ENCODE data around the gene WASHC2C.
"Not testable (repeated sequence)": the region's sequence is repeated elsewhere in the genome, so short reads cannot be mapped to it uniquely, and the experiment has no call there.

Gene WASHC2C

GRCh38 chr10:45771757-45772461 is 44.8 kb downstream of the WASHC2C start:
- H3K36me3 ChIP-seq (ENCODE audit: insufficient read depth, low read length); H3K27ac ChIP-seq (ENCODE audit: low read depth, low read length); H3K9ac ChIP-seq (ENCODE audit: low read depth, low read length); H3K4me1 ChIP-seq (ENCODE audit: insufficient read depth, low read length); H3K9me3 ChIP-seq (ENCODE audit: insufficient read depth, low read depth, low read length); H3K4me3 ChIP-seq (ENCODE audit: low read length); H3K27me3 ChIP-seq (ENCODE audit: insufficient read depth, low read length): not testable (repeated sequence)
- 96% methylated on average over 3 of the region's 7 CpGs for WGBS

- H3K9me3 ChIP-seq (ENCODE audit: insufficient read depth, low read depth, low read length); H3K27ac ChIP-seq (ENCODE audit: low read depth, low read length); H3K4me3 ChIP-seq (ENCODE audit: low read length); H3K9ac ChIP-seq (ENCODE audit: low read depth, low read length); H3K27me3 ChIP-seq (ENCODE audit: insufficient read depth, low read length); H3K4me1 ChIP-seq (ENCODE audit: insufficient read depth, low read length): not testable (repeated sequence)
- H3K36me3 ChIP-seq (ENCODE audit: insufficient read depth, low read length) = peaks cover 18% of the 10 kb centered on the region
- no CpG with 5 or more reads among the region's 1 CpG for WGBS
These were observed 59.2 kb downstream of the WASHC2C start for GRCh38 chr10:45786217-45786616.

DNA sequence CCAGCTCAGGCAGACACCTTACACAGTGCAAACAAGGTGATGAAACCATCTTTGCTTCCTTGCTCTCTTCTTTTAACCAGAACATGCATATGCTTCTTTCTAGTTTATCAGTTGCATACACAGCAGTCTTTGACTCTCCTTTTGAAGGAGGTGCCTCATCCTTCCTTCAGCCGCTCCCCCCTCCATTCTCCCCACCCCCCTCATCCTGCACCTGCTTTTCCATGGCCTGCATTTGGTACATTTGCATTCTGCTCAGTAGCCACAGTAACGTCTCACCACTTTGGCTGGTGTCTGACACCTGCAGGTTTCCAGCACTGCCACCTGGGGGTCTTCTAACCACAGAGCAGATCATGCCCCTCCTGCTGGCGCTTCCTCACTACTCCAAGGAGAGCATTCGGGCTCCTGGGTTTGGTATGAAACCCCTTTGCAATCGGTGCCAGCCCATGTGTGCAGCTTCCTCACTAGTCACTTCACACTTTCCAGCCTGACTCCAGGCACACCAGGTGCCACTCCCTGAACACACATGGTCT is 60.2 kb downstream of the WASHC2C start:
- not testable (repeated sequence) for H3K27ac ChIP-seq (ENCODE audit: low read depth, low read length)

GRCh38 chr10:45789991-45790390 is 62.9 kb downstream of the WASHC2C start:
- not testable (repeated sequence) for H3K27me3 ChIP-seq (ENCODE audit: insufficient read depth, low read length); H3K9me3 ChIP-seq (ENCODE audit: insufficient read depth, low read depth, low read length); H3K4me3 ChIP-seq (ENCODE audit: low read length); H3K4me1 ChIP-seq (ENCODE audit: insufficient read depth, low read length); H3K9ac ChIP-seq (ENCODE audit: low read depth, low read length); H3K27ac ChIP-seq (ENCODE audit: low read depth, low read length)
- 93% methylated on average over 7 of the region's 8 CpGs for WGBS
- H3K36me3 ChIP-seq (ENCODE audit: insufficient read depth, low read length) = peaks cover 18% of the 10 kb centered on the region

More for the DNA sequence above, 60.2 kb downstream of the WASHC2C start:
- 54% methylated on average over 1 of the region's 5 CpGs for WGBS
- not testable (repeated sequence) for H3K9ac ChIP-seq (ENCODE audit: low read depth, low read length); H3K27me3 ChIP-seq (ENCODE audit: insufficient read depth, low read length); H3K4me3 ChIP-seq (ENCODE audit: low read length); H3K9me3 ChIP-seq (ENCODE audit: insufficient read depth, low read depth, low read length); H3K4me1 ChIP-seq (ENCODE audit: insufficient read depth, low read length)
- peaks cover 23% of the 10 kb centered on the region for H3K36me3 ChIP-seq (ENCODE audit: insufficient read depth, low read length)

DNA sequence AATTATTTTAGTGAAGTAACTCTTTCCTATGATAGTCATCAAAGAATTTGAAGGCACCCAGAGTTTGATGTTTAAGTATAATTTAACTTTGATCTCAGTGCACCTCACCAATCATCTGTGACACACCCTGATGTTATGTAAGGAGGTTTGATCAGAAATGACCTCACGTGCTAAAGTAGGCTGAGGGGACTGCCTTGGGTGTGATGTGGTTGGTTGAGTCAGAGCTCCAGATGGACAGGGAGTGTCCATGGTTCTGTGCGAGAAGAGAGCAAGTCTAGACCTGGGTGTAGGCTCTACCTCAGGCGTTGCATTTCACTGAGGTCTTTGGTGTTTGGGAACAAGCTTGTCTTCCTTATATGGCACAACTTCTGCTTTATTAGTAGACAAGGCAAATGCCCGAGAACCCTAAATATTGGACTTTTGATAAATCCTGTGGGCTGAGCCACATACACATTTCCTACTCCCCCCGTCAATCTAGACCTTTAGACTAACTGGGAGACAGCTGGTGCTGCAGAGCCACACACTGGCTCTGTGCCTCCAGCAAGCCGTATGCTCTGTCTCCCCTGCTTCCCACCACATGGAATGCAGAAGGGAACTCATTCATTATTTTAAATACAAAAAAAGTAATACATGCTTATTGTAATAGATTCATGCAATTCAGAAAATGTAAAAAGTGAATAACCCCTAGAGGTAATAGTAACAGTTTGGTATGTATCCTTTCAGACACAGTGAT is 63.8 kb downstream of the WASHC2C start:
- peaks cover 14% of the 10 kb centered on the region for H3K36me3 ChIP-seq (ENCODE audit: insufficient read depth, low read length)
- WGBS = 97% methylated on average over 3 of the region's 6 CpGs
- H3K9ac ChIP-seq (ENCODE audit: low read depth, low read length); H3K4me3 ChIP-seq (ENCODE audit: low read length); H3K9me3 ChIP-seq (ENCODE audit: insufficient read depth, low read depth, low read length); H3K27me3 ChIP-seq (ENCODE audit: insufficient read depth, low read length); H3K4me1 ChIP-seq (ENCODE audit: insufficient read depth, low read length); H3K27ac ChIP-seq (ENCODE audit: low read depth, low read length): not testable (repeated sequence)

- not testable (repeated sequence) for H3K27me3 ChIP-seq (ENCODE audit: insufficient read depth, low read length); H3K36me3 ChIP-seq (ENCODE audit: insufficient read depth, low read length); H3K4me3 ChIP-seq (ENCODE audit: low read length); H3K4me1 ChIP-seq (ENCODE audit: insufficient read depth, low read length); H3K9me3 ChIP-seq (ENCODE audit: insufficient read depth, low read depth, low read length); H3K9ac ChIP-seq (ENCODE audit: low read depth, low read length); H3K27ac ChIP-seq (ENCODE audit: low read depth, low read length)
- WGBS = 67% methylated on average over 2 of the region's 2 CpGs
These were observed 67.7 kb downstream of the WASHC2C start for GRCh38 chr10:45794761-45795160.

DNA sequence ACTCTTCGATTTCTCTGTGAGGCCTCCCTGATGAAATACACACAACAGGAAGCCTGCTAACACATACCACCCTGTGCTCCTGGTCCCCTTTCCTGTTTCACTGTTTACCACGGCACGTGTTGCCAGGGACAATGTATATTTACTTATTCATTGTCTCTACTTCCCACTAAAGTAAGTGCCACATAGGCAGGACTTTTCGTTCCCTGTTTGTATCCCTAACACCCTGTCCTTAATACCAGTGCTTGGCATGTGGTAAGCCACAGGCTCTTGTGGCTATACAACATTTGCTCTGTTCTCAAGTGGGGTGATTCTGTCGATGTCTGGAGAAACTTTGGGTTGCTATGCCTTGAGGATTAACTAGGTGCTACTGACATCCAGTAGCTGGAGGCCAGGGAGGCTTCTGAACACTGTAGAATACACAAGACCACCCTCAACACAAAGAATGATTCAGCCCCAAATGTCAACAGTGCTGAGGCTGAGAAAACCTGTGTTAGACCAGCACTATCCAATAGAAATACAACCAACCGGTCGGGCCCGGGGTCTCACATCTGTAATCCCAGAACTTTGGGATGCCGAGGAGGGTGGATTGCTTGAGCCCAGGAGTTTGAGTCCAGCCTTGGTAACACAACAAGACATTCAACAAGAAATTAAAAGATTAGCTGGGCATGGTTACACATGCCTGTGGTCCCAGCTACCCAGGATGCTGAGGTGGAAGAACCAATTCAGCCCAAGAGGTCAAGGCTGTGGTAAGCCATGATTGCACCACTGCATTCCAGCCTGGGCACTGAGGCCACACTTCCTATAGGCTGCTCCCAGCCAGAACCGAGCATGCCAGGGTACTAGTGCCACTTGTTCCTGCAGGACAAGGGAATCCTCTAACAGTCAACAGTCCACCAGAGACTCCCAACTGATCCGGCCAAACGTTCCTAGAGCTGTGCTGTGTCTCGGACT is 76.3 kb downstream of the WASHC2C start:
- not testable (repeated sequence) for H3K36me3 ChIP-seq (ENCODE audit: insufficient read depth, low read length); H3K9me3 ChIP-seq (ENCODE audit: insufficient read depth, low read depth, low read length); H3K27ac ChIP-seq (ENCODE audit: low read depth, low read length); H3K4me3 ChIP-seq (ENCODE audit: low read length); H3K4me1 ChIP-seq (ENCODE audit: insufficient read depth, low read length); H3K9ac ChIP-seq (ENCODE audit: low read depth, low read length); H3K27me3 ChIP-seq (ENCODE audit: insufficient read depth, low read length)
- WGBS = 93% methylated on average over 13 of the region's 13 CpGs

DNA sequence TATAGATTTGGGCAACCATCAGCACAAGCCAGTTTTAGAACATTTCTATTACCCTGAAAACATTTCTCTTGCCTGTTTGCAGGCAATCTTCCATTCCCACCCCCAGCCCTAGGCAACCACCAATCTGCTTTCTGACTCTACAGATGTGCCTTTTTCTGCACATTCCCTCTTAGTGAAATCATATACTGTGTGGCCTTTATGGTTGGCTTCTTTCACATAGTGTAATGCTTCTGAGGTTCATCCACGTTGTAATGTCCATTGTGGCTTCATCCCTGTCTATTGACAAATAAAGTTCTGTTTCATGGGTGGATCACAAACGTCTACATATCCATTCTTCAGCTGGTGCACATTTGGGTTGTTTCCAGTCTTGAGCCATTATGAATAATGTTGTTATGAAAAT is 77.9 kb downstream of the WASHC2C start:
- H3K36me3 ChIP-seq (ENCODE audit: insufficient read depth, low read length); H3K9ac ChIP-seq (ENCODE audit: low read depth, low read length); H3K9me3 ChIP-seq (ENCODE audit: insufficient read depth, low read depth, low read length); H3K4me3 ChIP-seq (ENCODE audit: low read length); H3K27me3 ChIP-seq (ENCODE audit: insufficient read depth, low read length); H3K27ac ChIP-seq (ENCODE audit: low read depth, low read length); H3K4me1 ChIP-seq (ENCODE audit: insufficient read depth, low read length): not testable (repeated sequence)
- 82% methylated on average over 2 of the region's 2 CpGs for WGBS

- Histone ChIP-seq H3K36me3 (ENCODE audit: insufficient read depth, low read length) (no peaks in the 10 kb centered on the region), H3K27ac (ENCODE audit: low read depth, low read length) (no peak overlapping the region), H3K4me3 (ENCODE audit: low read length) (no peak overlapping the region), H3K27me3 (ENCODE audit: insufficient read depth, low read length) (no peaks in the 10 kb centered on the region), H3K9me3 (ENCODE audit: insufficient read depth, low read depth, low read length) (no peaks in the 10 kb centered on the region), H3K4me1 (ENCODE audit: insufficient read depth, low read length) (0 out of 2 replicates have a peak, but pooled peaks cover 3% of the 10 kb centered on the region), H3K9ac (ENCODE audit: low read depth, low read length) (no peak overlapping the region)
- WGBS = 91% methylated on average over 4 of the region's 4 CpGs
These were observed 82.8 kb downstream of the WASHC2C start for GRCh38 chr10:45809837-45810236.

DNA sequence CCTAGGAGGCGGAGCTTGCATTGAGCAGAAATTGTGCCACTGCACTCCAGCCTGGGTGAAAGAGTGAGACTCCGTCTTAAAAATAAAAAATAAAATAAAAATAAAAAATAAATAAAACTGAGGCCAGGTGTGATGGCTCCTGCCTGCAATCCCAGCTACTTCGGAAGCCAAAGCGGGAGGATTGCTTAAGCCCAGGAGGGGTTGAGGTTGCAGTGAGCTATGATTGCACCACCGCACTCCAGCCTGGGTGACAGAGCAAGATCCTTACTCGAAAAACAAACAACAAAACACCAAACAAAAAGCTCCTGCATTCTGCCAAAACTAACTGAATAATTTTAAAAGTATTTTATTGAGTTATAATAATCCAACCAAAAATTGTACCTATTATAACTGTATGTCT is 84.0 kb downstream of the WASHC2C start:
- H3K4me1 ChIP-seq (ENCODE audit: insufficient read depth, low read length) = 0 out of 2 replicates have a peak, but pooled peaks cover 3% of the 10 kb centered on the region
- no peak overlapping the region for H3K27ac ChIP-seq (ENCODE audit: low read depth, low read length)

DNA sequence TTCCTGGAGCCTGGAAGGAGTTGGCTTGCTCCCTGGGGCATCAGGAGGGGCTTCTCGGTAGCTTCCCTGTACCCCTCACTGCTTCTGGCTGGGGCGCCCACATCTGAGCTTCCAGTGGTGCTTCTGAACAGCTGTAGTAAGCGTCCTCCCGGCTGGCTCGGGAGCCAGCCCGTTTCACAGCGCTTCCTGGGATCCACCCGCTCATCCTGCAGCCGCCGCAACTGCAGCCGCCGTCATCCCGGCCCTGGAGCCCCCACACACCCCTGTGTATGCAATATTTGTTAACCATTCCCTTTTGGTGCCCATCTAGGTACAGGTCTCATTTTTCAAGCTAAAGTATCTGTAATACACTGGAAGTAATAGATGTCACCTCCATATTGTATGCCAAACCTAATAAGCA is 85.9 kb downstream of the WASHC2C start:
- not testable (repeated sequence) for H3K4me3 ChIP-seq (ENCODE audit: low read length); H3K9me3 ChIP-seq (ENCODE audit: insufficient read depth, low read depth, low read length); H3K4me1 ChIP-seq (ENCODE audit: insufficient read depth, low read length); H3K36me3 ChIP-seq (ENCODE audit: insufficient read depth, low read length); H3K27ac ChIP-seq (ENCODE audit: low read depth, low read length); H3K9ac ChIP-seq (ENCODE audit: low read depth, low read length); H3K27me3 ChIP-seq (ENCODE audit: insufficient read depth, low read length)
- 87% methylated on average over 13 of the region's 13 CpGs for WGBS

More for the DNA sequence above, 84.0 kb downstream of the WASHC2C start:
- H3K9me3 ChIP-seq (ENCODE audit: insufficient read depth, low read depth, low read length) = no peaks in the 10 kb centered on the region
- no peaks in the 10 kb centered on the region for H3K27me3 ChIP-seq (ENCODE audit: insufficient read depth, low read length)
- H3K36me3 ChIP-seq (ENCODE audit: insufficient read depth, low read length) = no peaks in the 10 kb centered on the region
- H3K4me3 ChIP-seq (ENCODE audit: low read length) = no peak overlapping the region
- H3K9ac ChIP-seq (ENCODE audit: low read depth, low read length) = no peak overlapping the region
- 98% methylated on average over 3 of the region's 6 CpGs for WGBS
